OCI-M2 (cell line): ENCODE results near the gene CBLC.

Experiments used
- DNase-seq: peaks from one replicate; lab custom pipeline; 2025; ENCODE audit not compliant: unreplicated experiment; lab: John Stamatoyannopoulos, UW

CBLC gene

DNA sequence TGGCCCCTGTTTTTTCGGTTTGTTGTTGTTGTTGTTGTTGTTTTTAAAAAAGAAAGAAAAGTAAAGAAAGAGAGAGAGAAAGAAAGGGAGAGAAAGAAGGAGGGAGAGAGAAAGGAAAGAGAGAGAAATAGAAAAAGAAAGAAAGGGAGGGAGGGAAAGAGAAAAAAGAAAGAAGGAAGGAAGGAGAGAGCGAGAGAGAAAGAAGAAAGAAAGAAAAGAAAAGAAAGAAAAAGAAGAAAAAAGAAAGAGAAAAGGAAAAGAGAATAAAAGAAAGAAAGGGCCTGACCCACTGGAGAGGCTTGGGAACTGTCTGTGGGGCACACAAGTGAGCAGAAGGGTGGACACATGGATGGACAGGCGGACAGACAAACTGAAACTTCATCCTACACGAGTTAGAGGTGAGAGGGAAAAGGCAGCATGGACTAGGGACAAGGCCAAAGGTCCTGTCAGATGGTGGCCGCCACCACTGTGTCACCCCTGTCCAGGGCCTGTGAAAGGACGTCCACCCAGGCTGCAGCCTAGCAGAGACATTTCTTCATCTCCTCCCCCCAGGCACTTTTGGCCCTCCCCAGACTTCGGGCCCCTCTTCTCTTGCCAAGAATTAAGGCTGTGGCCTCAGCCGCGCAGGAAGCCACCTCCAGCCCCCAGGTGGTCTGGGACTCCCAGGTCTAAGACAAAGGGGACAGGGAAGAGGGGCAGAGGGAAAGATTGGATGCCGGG lies 22.1 kb downstream of the CBLC start:
- no peak for DNase-seq

DNA sequence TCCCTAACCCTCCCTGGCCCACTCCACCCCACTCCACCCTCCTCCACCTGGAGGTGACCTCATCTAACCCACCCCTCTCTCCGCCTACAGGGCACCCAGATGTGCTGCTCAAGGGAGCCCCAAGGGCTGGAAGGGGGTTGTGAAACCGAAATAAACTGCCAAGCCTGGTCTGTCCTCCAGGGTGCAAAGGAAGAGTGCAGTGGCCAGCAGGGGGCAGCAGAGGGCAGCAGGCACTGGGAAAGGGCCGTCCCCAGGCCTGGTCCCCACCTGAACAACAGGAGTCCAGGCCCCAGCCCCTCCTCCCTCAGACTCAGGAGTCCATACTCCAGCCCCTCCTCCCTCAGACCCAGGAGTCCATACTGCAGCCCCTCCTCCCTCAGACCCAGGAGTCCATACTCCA lies 22.8 kb downstream of the CBLC start:
- peak; percentile 20 for DNase-seq

- no peak for DNase-seq
Observed at GRCh38 chr19:44803442-44804428, 26.0 kb downstream of the CBLC start.

DNA sequence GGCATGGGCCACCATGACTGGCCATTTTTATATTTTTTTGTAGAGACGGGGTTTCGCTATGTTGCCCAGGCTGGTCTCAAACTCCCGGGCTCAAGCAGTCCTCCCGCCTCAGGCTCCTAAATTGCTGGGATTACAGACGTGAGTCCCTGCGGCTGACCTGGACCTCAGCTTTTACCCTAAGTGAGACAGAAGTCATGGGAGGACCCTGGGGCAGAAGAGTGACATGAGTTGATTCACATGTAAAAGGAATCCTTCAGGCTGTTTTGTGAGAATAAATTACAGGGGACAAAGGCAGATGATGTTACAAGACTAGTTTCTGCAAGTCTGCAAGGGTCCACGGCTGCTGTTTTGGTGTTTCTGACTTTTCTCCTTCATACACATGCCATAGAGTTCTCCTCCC lies 28.6 kb downstream of the CBLC start:
- DNase-seq = no peak

DNA sequence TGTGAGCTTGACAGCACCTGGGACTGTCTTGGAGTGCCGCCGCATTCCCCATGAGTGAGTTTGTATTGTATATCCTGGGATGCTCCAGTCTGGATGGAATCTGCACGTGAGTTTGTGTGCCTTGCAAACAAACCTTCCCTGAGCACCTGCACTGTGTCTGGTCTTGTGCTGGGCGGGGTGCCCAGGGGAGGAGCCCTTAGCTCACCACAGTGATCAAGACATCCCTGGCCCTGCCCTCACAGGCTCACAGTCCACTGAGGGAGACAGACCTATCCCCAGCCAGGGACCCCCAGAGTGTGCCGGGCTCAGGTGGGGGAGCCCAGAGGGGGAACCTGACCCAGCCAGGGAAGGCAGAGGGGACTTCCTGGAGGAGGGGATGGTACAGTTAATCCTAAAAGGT lies 29.5 kb downstream of the CBLC start:
- no peak for DNase-seq

DNA sequence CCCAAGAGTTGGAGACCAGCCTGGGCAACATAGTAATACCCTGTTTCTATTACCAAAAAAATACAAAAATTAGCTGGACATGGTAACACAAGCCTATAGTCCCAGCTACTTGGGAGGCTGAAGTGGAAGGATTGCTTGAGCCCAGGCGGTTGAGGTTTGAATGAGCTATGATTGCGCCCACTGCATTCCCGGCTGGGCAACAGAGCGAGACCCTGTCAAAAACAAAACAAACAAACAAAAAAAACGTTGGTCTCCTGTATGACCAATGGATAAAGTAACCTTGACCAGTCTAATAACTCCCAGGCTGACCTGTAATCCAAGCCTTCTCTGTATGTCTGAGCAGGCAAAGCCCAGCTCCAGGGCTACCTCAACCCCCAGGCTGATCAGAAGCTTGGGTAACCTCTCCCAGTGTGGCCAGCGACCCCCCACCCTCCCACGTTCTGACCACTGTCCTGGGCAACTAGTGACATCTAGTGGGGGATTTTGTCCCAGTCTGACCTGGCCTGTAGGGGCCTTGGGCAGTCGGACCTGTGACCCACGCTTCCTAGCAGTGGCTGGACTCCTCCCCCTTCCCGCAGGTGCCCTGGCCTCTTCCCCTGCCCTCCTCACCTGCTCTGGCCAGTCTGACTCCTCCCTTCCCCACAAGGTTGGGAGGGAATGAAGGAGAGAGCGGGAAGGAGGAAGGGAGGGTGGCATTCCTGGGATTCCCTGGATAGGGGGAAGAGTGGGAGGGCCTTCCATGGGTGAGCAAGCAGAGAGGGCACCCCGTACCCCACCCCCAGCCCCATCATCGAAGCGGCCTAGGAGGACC lies 30.2 kb downstream of the CBLC start:
- DNase-seq = peak; percentile 64

GRCh38 chr19:44808463-44809371 lies 31.0 kb downstream of the CBLC start, which contains the start of gene BCAM:
TSS of gene BCAM (plus strand) at chr19:44809103. CDS start at chr19:44809125, 22 bp downstream.
- DNase-seq = no peak

DNA sequence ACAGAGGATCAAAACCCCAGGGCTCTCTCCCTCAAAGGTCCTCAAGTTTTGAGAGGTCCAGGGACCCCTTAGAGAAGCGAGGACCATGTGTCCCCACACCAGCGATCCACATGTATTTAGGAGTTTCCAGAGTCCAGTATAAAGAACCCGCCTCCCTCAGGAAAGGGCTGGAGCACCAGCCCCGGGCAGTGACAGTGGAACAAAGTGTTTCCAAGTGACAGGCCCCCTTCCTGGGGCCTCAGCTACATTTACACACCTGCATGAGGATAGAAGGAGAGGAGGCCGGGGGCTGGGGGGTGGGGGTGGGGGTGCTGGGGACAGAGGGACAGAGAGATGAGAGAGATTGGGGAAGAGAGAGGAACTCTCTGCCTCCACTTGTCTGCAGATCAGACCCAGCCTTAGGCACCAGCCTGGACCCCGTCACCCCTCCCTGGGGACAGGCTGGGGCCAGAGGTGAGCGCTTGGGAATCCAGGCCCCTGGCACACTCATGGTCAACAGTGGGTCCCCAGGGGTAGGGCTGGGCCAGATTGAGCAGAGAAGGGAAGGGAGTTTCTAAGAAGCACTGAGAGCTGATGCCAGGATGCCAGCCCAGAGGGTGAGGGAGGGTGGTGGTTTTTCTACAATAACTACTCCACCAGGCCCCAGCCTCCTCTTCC lies 32.0 kb downstream of the CBLC start:
- DNase-seq = no peak

GRCh38 chr19:44810234-44811121 lies 32.8 kb downstream of the CBLC start:
- DNase-seq = no peak

DNA sequence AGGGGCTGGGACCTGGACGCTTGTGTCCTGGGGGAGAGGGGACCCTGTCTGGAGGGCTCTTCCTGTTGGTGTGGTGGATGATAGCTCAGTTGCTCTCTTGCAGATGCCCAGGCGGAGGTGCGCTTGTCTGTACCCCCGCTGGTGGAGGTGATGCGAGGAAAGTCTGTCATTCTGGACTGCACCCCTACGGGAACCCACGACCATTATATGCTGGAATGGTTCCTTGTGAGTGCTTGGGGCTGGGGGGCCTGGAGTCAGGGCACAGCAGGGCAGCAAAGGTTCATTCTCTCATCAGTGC lies 33.4 kb downstream of the CBLC start:
- no peak for DNase-seq

- DNase-seq = no peak
Observed at GRCh38 chr19:44812142-44812718, 34.5 kb downstream of the CBLC start.

- DNase-seq = no peak
Observed at GRCh38 chr19:44813070-44813840, 35.6 kb downstream of the CBLC start.

GRCh38 chr19:44813841-44814470 lies 36.3 kb downstream of the CBLC start:
- DNase-seq = no peak

GRCh38 chr19:44814517-44814916 lies 36.8 kb downstream of the CBLC start:
- no peak for DNase-seq

DNA sequence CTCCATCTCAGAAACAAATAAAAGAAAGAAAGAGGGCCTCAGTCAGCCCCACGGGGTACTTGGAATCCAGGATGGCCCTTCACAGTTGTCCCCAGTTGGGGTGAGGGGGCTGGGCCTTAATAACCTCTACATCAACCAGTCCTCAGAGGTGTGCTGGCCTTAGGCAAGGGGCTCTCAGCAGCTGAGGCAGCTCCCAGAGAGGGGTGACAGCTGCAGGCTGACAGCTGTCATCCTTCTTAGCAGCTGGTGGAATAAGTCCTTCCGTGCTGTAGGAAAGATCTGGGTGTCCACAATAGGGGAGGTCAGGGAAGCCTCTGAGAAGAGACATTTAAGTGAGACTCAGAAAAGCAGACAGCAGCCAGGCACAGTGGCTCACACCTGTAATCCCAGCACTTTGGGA lies 38.6 kb downstream of the CBLC start:
- no peak for DNase-seq

- no peak for DNase-seq
Observed at GRCh38 chr19:44817725-44818465, 40.2 kb downstream of the CBLC start.
